Naive thymus-derived CD4-positive, alpha-beta T cell (primary cell): ENCODE results near the gene TRAF2. TPM values are rescaled to one million over a fixed set of nuclear protein-coding genes. Genes with fewer than 3 reads are reported as not detected.
"Not testable (repeated sequence)": the region's sequence is repeated elsewhere in the genome, so short reads cannot be mapped to it uniquely, and the experiment has no call there.

Experiments used
- ATAC-seq: fragments of 150-1000 bp; cut with Tn5 transposase; 2 replicates; pipeline ENCODE4 v1.10.0; 2021; ENCODE audit warnings: mild to moderate bottlenecking, moderate library complexity
- CTCF ChIA-PET: fragments of 350-600 bp; sonication (Branson Sonifier 250); formaldehyde crosslinking; loops from one replicate; lab custom pipeline; 2021; ENCODE audit warnings: antibody characterized with exemption; lab: Charles Lee
- POLR2A ChIA-PET: fragments of 350-600 bp; sonication (Branson Sonifier 250); formaldehyde crosslinking; loops from one replicate; lab custom pipeline; 2021; ENCODE audit warnings: antibody characterized with exemption, inconsistent platforms; lab: Charles Lee
- DNase-seq, 9 donors: peaks; one replicate each; pipeline versions ENCODE4 v3.0.0 to v3.0.0-alpha.2; 2020 to 2022; ENCODE audit warnings: mixed read lengths in 1 of 9
- H3K27ac ChIP-seq: one replicate; pipeline ENCODE4 v1.7.0; 2013; ENCODE audit warnings: mild to moderate bottlenecking, low read depth, low read length, moderate library complexity
- H3K27me3 ChIP-seq, 2 donors: one replicate each; pipeline ENCODE4 v1.7.0; 2013; ENCODE audit warnings: low read length in 2 of 2, mild to moderate bottlenecking in 2 of 2, moderate library complexity in 2 of 2; ENCODE audit not compliant: control insufficient read depth in 2 of 2, insufficient read depth in 2 of 2
- H3K36me3 ChIP-seq, 3 experiments: 1 replicate in 2 of 3; 2 replicates in 1 of 3; pipeline ENCODE4 v1.7.0; 2013; ENCODE audit warnings: low read length in 3 of 3, mild to moderate bottlenecking in 3 of 3, moderate library complexity in 1 of 3; ENCODE audit not compliant: insufficient read depth in 3 of 3, control insufficient read depth in 2 of 3
- H3K4me1 ChIP-seq, 2 donors: one replicate each; pipeline ENCODE4 v1.7.0; 2013; ENCODE audit warnings: low read length in 2 of 2, mild to moderate bottlenecking in 2 of 2, moderate library complexity in 1 of 2; ENCODE audit not compliant: control insufficient read depth in 2 of 2, insufficient read depth in 2 of 2
- H3K4me3 ChIP-seq: 2 replicates; pipeline ENCODE4 v1.7.0; 2013; ENCODE audit warnings: mild to moderate bottlenecking, low read length
- H3K9me3 ChIP-seq, 3 experiments: 1 replicate in 2 of 3; 2 replicates in 1 of 3; pipeline ENCODE4 v1.7.0; 2013; ENCODE audit warnings: low read length in 3 of 3; ENCODE audit not compliant: control insufficient read depth in 2 of 3
- H3K27ac Mint-ChIP-seq, 9 donors: one replicate each; pipeline ENCODE4 v1.8.0; 2020 to 2022; ENCODE audit warnings: mixed read lengths in 9 of 9, mild to moderate bottlenecking in 8 of 9, moderate library complexity in 5 of 9, inconsistent platforms in 2 of 9
- H3K27me3 Mint-ChIP-seq, 5 donors: one replicate each; pipeline ENCODE4 v1.8.0; 2021 to 2022; ENCODE audit warnings: mixed read lengths in 5 of 5, mild to moderate bottlenecking in 1 of 5
- H3K36me3 Mint-ChIP-seq, 5 donors: one replicate each; pipeline ENCODE4 v1.8.0; 2020 to 2022; ENCODE audit warnings: mixed read lengths in 5 of 5, mild to moderate bottlenecking in 3 of 5, inconsistent platforms in 1 of 5
- H3K4me1 Mint-ChIP-seq, 7 donors: one replicate each; pipeline ENCODE4 v1.8.0; 2020 to 2022; ENCODE audit warnings: mixed read lengths in 7 of 7, mild to moderate bottlenecking in 3 of 7, inconsistent platforms in 1 of 7
- H3K4me3 Mint-ChIP-seq, 10 donors: one replicate each; pipeline ENCODE4 v1.8.0; 2020 to 2022; ENCODE audit warnings: mild to moderate bottlenecking in 10 of 10, mixed read lengths in 10 of 10, moderate library complexity in 6 of 10, inconsistent platforms in 2 of 10
- H3K9me3 Mint-ChIP-seq, 11 donors: one replicate each; pipeline ENCODE4 v1.8.0; 2020 to 2022; ENCODE audit warnings: mixed read lengths in 11 of 11, mild to moderate bottlenecking in 4 of 11, inconsistent platforms in 1 of 11, moderate library complexity in 1 of 11
- intact Hi-C, 2 donors: fragments of 100-400 bp; cut with micrococcal nuclease; formaldehyde crosslinking; loops; one replicate each; pipeline ENCODE4 v1.15.1; 2023
- polyA plus RNA-seq, 2 donors: library from polyadenylated mRNA; unstranded; fragments of 300-500 nt; fragmentation: Illumina TruSeq; gene quantifications; one replicate each; pipeline ENCODE4 v1.2.3, GENCODE V29; 2021
- total RNA-seq, 6 experiments: library from RNA in 5 of 6; stranded (reverse) in 5 of 6; gene quantifications; 1 replicate in 5 of 6; 2 replicates in 1 of 6; pipeline ENCODE4 v1.2.3 and lab custom pipeline; 2021 to 2026

TRAF2 gene
- total and polyA plus RNA-seq, 7 experiments from 2014 or later, result 11.9 to 72.8 (median 29.1) TPM

DNA sequence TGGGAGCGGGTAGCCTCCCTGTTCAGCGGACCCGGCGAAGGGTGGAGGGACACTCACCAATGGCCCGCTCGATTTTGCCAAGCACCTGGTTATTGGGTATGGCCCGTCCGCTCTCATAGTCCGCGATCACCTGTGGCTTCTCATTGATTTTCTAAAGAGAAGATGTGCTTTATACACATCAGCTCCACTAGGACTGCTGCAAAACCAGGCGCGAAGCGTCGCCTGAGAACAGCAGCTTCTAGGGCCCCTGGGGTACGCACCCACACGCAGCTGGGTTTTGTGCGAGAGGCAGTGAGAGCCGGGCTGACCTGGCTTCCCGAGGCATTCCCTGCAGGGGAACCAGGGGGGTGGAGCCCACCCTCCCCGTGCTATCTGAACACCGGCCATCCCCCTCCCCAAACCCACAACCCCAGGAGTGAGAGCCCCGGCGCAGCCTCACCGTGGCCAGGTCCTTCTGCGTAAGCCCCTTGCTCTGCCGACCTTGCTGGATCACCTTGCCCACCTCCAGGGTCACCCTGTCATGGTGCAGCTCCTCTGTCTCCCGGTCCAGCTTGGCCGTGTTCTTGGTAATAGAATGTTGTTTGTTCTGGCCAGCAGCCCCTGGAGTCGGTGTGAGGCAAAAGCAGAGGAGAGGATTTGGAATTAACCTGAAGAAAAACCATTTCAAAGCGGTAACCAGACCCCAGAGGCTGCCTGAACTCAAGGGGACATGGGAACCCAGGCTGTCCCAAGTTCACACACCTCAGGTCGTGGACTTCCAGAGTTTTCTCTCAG, 23.3 kb upstream of the TRAF2 start:
- intact Hi-C loops, result no loop called here
- POLR2A ChIA-PET, result interaction anchor here (0.5 kb wide), 1 partner anchor 15 kb away, joined by 3 read pairs; no protein-coding TSS in a partner anchor
- Mint-ChIP-seq H3K36me3 (peaks cover 0 to 5% (median 3%) of the 10 kb centered on the region in 5 donors), H3K4me1 (peaks cover 4 to 24% (median 19%) of the 10 kb centered on the region in 7 donors), H3K27ac (peak overlapping the region in 1 of 9 donors; percentile 25), H3K9me3 (no peaks in the 10 kb centered on the region), H3K27me3 (no peaks in the 10 kb centered on the region), H3K4me3 (no peak overlapping the region)
- Histone ChIP-seq H3K36me3 (peaks cover 8 to 41% (median 9%) of the 10 kb centered on the region in 3 experiments), H3K27ac (no peak overlapping the region), H3K4me3 (no peak overlapping the region), H3K4me1 (peaks cover 7 to 8% of the 10 kb centered on the region in 2 donors), H3K9me3 (no peaks in the 10 kb centered on the region), H3K27me3 (no peaks in the 10 kb centered on the region)
- CTCF ChIA-PET, result interaction anchor here (0.9 kb wide), 1 partner anchor 172 kb away, joined by 4 read pairs; no protein-coding TSS in a partner anchor
- ATAC-seq, result no peak
- DNase-seq, result peak in 1 of 9 donors; percentile 3

- POLR2A ChIA-PET, result interaction anchor here (0.7 kb wide), 1 partner anchor 63 kb away, joined by 4 read pairs; no protein-coding TSS in a partner anchor
These were observed 22.6 kb upstream of the TRAF2 start for GRCh38 chr9:136863623-136864273.

GRCh38 chr9:136865041-136865767, 21.1 kb upstream of the TRAF2 start:
- H3K4me3 Mint-ChIP-seq, result peak overlapping the region; percentile 55 to 94 (median 87)
- intact Hi-C loops, result loop anchor here in 1 of 2 donors (5.0 kb wide), 1 partner anchor 37 kb away; no protein-coding TSS in a partner anchor
- H3K27me3 ChIP-seq, result no peaks in the 10 kb centered on the region
- ChIA-PET CTCF (interaction anchor here (1.0 kb wide), 1 partner anchor 96 kb away, joined by 3 read pairs; no protein-coding TSS in a partner anchor), POLR2A (interaction anchor here (1.8 kb wide), 1 partner anchor 21 kb away, joined by 9 read pairs; the partner anchor contains the start of gene TRAF2)
- H3K4me1 Mint-ChIP-seq, result peaks cover 4 to 24% (median 19%) of the 10 kb centered on the region in 7 donors
- peaks cover 8 to 41% (median 9%) of the 10 kb centered on the region in 3 experiments for H3K36me3 ChIP-seq
- peaks cover 0 to 5% (median 3%) of the 10 kb centered on the region in 5 donors for H3K36me3 Mint-ChIP-seq
- no peaks in the 10 kb centered on the region for H3K9me3 Mint-ChIP-seq
- H3K27ac Mint-ChIP-seq, result peak overlapping the region; percentile 36 to 91 (median 86)
- peak overlapping the region; percentile 52 for H3K4me3 ChIP-seq
- H3K4me1 ChIP-seq, result peaks cover 7 to 8% of the 10 kb centered on the region in 2 donors
- DNase-seq, result peak in 1 of 9 donors; percentile 8
- H3K9me3 ChIP-seq, result no peaks in the 10 kb centered on the region
- no peak for ATAC-seq
- no peaks in the 10 kb centered on the region for H3K27me3 Mint-ChIP-seq
- peak overlapping the region; percentile 99 for H3K27ac ChIP-seq

More at GRCh38 chr9:136863623-136864273, 22.6 kb upstream of the TRAF2 start:
- Histone ChIP-seq H3K4me1 (peaks cover 7 to 8% of the 10 kb centered on the region in 2 donors), H3K4me3 (no peak overlapping the region), H3K27me3 (no peaks in the 10 kb centered on the region), H3K36me3 (peaks cover 8 to 41% (median 9%) of the 10 kb centered on the region in 3 experiments), H3K27ac (no peak overlapping the region), H3K9me3 (no peaks in the 10 kb centered on the region)
- Mint-ChIP-seq H3K27ac (peak overlapping the region in 4 of 9 donors; percentile 55 to 90 (median 59)), H3K9me3 (no peaks in the 10 kb centered on the region), H3K4me3 (peak overlapping the region in 5 of 10 donors; percentile 2 to 41 (median 18)), H3K4me1 (peaks cover 4 to 24% (median 19%) of the 10 kb centered on the region in 7 donors), H3K36me3 (peaks cover 0 to 5% (median 3%) of the 10 kb centered on the region in 5 donors), H3K27me3 (no peaks in the 10 kb centered on the region)
- CTCF ChIA-PET, result interaction anchor here (1.0 kb wide), 1 partner anchor 94 kb away, joined by 3 read pairs; no protein-coding TSS in a partner anchor
- ATAC-seq (no peak), DNase-seq (peak in 1 of 9 donors; percentile 1)
- intact Hi-C loops, result no loop called here

DNA sequence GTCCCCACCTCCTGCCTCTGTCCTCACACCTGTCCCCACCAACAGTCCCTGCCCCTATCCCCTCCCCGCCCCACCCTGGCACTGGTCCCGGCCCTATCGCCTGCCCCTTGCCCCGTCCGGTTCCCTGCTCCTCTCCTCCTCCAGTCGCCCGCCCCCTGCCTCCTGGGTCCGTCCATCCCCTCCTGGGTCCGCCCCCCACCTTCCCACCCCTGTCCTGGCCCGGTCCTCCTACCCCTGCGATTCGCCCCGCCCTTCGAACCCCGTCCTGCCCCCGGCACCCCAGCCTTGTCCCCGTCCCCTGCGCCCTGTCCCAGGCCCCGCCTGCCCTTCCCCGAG, 20.6 kb upstream of the TRAF2 start:
- DNase-seq (no peak), ATAC-seq (no peak)
- no peaks in the 10 kb centered on the region for H3K27me3 ChIP-seq
- Mint-ChIP-seq H3K4me1 (peaks cover 4 to 24% (median 19%) of the 10 kb centered on the region in 7 donors), H3K9me3 (no peaks in the 10 kb centered on the region), H3K36me3 (peaks cover 0 to 5% (median 3%) of the 10 kb centered on the region in 5 donors), H3K4me3 (peak overlapping the region; percentile 55 to 94 (median 87)), H3K27ac (peak overlapping the region; percentile 36 to 94 (median 87)), H3K27me3 (no peaks in the 10 kb centered on the region)
- peak overlapping the region; percentile 99 for H3K27ac ChIP-seq
- H3K36me3 ChIP-seq, result peaks cover 8 to 38% (median 9%) of the 10 kb centered on the region in 3 experiments
- intact Hi-C loops, result loop anchor here (1.0 to 5.0 kb wide), 9 partner anchors 16 to 79 kb away; partner anchors contain the start of genes FBXW5 (in 2 of the 2), PHPT1 (in 2 of the 2), RABL6 (in 1 of the 2) and TMEM141 (in 1 of the 2)
- POLR2A ChIA-PET, result interaction anchor here (1.5 to 1.8 kb wide), 2 partner anchors 16 to 21 kb away, joined by 6 to 9 read pairs; partner anchors contain the start of gene TRAF2
- CTCF ChIA-PET, result no interaction called here
- peak overlapping the region; percentile 68 for H3K4me3 ChIP-seq
- H3K9me3 ChIP-seq, result no peaks in the 10 kb centered on the region
- H3K4me1 ChIP-seq, result peaks cover 7 to 8% of the 10 kb centered on the region in 2 donors

- H3K9me3 Mint-ChIP-seq, H3K4me3 ChIP-seq, H3K9me3 ChIP-seq, CTCF ChIA-PET, ATAC-seq, H3K27me3 ChIP-seq, H3K27me3 Mint-ChIP-seq, H3K36me3 Mint-ChIP-seq, H3K4me1 ChIP-seq: not testable (repeated sequence)
- Mint-ChIP-seq H3K4me1 (peaks cover 4 to 24% (median 19%) of the 10 kb centered on the region in 7 donors), H3K4me3 (peak overlapping the region; percentile 39 to 91 (median 72)), H3K27ac (peak overlapping the region in 6 of 9 donors; percentile 43 to 84 (median 67))
- POLR2A ChIA-PET, result interaction anchor here (1.2 to 1.7 kb wide), 3 partner anchors 15 to 19 kb away, joined by 3 to 6 read pairs (median 4); partner anchors contain the start of gene TRAF2
- intact Hi-C loops, result loop anchor here (1.0 to 5.0 kb wide), 9 partner anchors 15 to 77 kb away; partner anchors contain the start of genes FBXW5 (in 2 of the 2), PHPT1 (in 2 of the 2), RABL6 (in 1 of the 2) and TMEM141 (in 1 of the 2)
- Histone ChIP-seq H3K36me3 (peaks cover 8 to 26% (median 9%) of the 10 kb centered on the region in 3 experiments), H3K27ac (peak overlapping the region; percentile 99)
- peak in 1 of 9 donors; percentile 10 for DNase-seq
These were observed 19.4 kb upstream of the TRAF2 start for GRCh38 chr9:136866898-136867421.
